Neural cell (in vitro differentiated cells): ENCODE measurements around the gene AP3B2. TPM values are rescaled to one million over a fixed set of nuclear protein-coding genes. Genes with fewer than 3 reads are reported as not detected.

Source experiments
- H2AFZ ChIP-seq: fragments of 200-600, 300-800 bp; sonication (generic), shearing (Covaris generic); 2 replicates; pipeline ENCODE4 v1.6.0; 2014; ENCODE audit warnings: low read depth, mild to moderate bottlenecking, antibody characterized with exemption, low read length, moderate library complexity
- H3F3A ChIP-seq: fragments of 200-600 bp; shearing (Covaris generic); 2 replicates; pipeline ENCODE4 v1.6.1; 2016; ENCODE audit warnings: mild to moderate bottlenecking, moderate library complexity, mixed read lengths, antibody characterized with exemption, low read length; ENCODE audit not compliant: insufficient read depth, poor library complexity, severe bottlenecking
- H3K27ac ChIP-seq: fragments of 200-600, 300-800 bp; sonication (generic), shearing (Covaris generic); 2 replicates; pipeline ENCODE4 v1.5.1; 2014; ENCODE audit warnings: mild to moderate bottlenecking, low read length, moderate library complexity
- H3K27me3 ChIP-seq: fragments of 300-800, 200-600 bp; sonication (generic), shearing (Covaris generic); 2 replicates; pipeline ENCODE4 v1.6.0; 2014; ENCODE audit warnings: mild to moderate bottlenecking, low read depth, low read length, moderate library complexity; ENCODE audit not compliant: insufficient read depth
- H3K36me3 ChIP-seq: fragments of 300-800, 200-600 bp; sonication (generic), shearing (Covaris generic); 2 replicates; pipeline ENCODE4 v1.5.1; 2014; ENCODE audit warnings: mild to moderate bottlenecking, antibody characterized with exemption, low read length, moderate library complexity; ENCODE audit not compliant: insufficient read depth
- H3K4me2 ChIP-seq: fragments of 300-800, 200-600 bp; sonication (generic), shearing (Covaris generic); 2 replicates; pipeline ENCODE4 v1.6.0; 2014; ENCODE audit warnings: mild to moderate bottlenecking, low read length
- H3K4me3 ChIP-seq: fragments of 300-800, 200-600 bp; sonication (generic), shearing (Covaris generic); 2 replicates; pipeline ENCODE4 v1.5.1; 2014; ENCODE audit warnings: mild to moderate bottlenecking, low read length, moderate library complexity
- H3K79me2 ChIP-seq: fragments of 200-600 bp; shearing (Covaris generic); replicated peaks from 2 replicates; pipeline ENCODE4 v1.6.0; 2014; ENCODE audit warnings: mild to moderate bottlenecking, low read length, moderate library complexity; ENCODE audit not compliant: insufficient read depth
- H3K9ac ChIP-seq: fragments of 300-800, 200-600 bp; sonication (generic), shearing (Covaris generic); 2 replicates; pipeline ENCODE4 v1.6.1; 2016; ENCODE audit warnings: mild to moderate bottlenecking, low read length, mixed read lengths
- H3K9me2 ChIP-seq: fragments of 200-600 bp; shearing (Covaris generic); 2 replicates; pipeline ENCODE4 v1.6.1; 2016; ENCODE audit warnings: mild to moderate bottlenecking, low read length, mixed read lengths; ENCODE audit not compliant: insufficient read depth
- H3K9me3 ChIP-seq: fragments of 200-600, 300-800 bp; sonication (generic), shearing (Covaris generic); 2 replicates; pipeline ENCODE4 v1.6.1; 2016; ENCODE audit warnings: mild to moderate bottlenecking, mixed run types, low read length, moderate library complexity, mixed read lengths
- H4K20me1 ChIP-seq: fragments of 200-600 bp; shearing (Covaris generic); 2 replicates; pipeline ENCODE4 v1.6.1; 2016; ENCODE audit warnings: mild to moderate bottlenecking, mixed run types; ENCODE audit not compliant: insufficient read depth
- EP300 ChIP-seq: fragments of 450-650 bp; conservative IDR thresholded peaks from 2 replicates; pipeline ENCODE4 v1.6.1; 2014; ENCODE audit warnings: antibody characterized with exemption, mild to moderate bottlenecking, moderate library complexity; ENCODE audit not compliant: poor library complexity, severe bottlenecking
- EZH2 ChIP-seq: fragments of 200-600, 300-800 bp; shearing (Covaris generic), sonication (generic); IDR thresholded peaks from 2 replicates; pipeline ENCODE4 v1.6.1; 2014; ENCODE audit warnings: antibody characterized with exemption, low read length, borderline replicate concordance, mild to moderate bottlenecking; ENCODE audit not compliant: insufficient read depth, poor library complexity, severe bottlenecking
- MXI1 ChIP-seq: fragments of 450-650 bp; conservative IDR thresholded peaks from 2 replicates; pipeline ENCODE4 v1.6.1; 2014; ENCODE audit warnings: antibody characterized with exemption, mild to moderate bottlenecking; ENCODE audit not compliant: poor library complexity, severe bottlenecking
- POLR2AphosphoS5 ChIP-seq: IDR thresholded peaks from 2 replicates; pipeline ENCODE4 v1.6.1; 2012
- RAD21 ChIP-seq: fragments of 450-650 bp; conservative IDR thresholded peaks from 2 replicates; pipeline ENCODE4 v1.6.1; 2014; ENCODE audit warnings: antibody characterized with exemption, mild to moderate bottlenecking, moderate library complexity
- SMC3 ChIP-seq: fragments of 450-650 bp; conservative IDR thresholded peaks from 2 replicates; pipeline ENCODE4 v1.6.1; 2014; ENCODE audit warnings: antibody characterized with exemption, mild to moderate bottlenecking, moderate library complexity; ENCODE audit not compliant: poor library complexity
- TAF1 ChIP-seq: IDR thresholded peaks from 2 replicates; pipeline ENCODE4 v1.6.1; 2012; ENCODE audit warnings: low read depth
- polyA plus RNA-seq: library from polyadenylated mRNA; depleted of rRNA; stranded (reverse); fragments of >200 nt; gene quantifications from 2 replicates; pipeline ENCODE4 v1.2.3, GENCODE V29; 2014
- TF ChIP-seq, protein P1 (sequence below): IDR thresholded peaks from 2 replicates; pipeline ENCODE4 v1.6.1; 2012; ENCODE audit warnings: borderline replicate concordance

The AP3B2 gene
- polyA plus RNA-seq, 1 donor from 2014 or later = 81.9 TPM

DNA sequence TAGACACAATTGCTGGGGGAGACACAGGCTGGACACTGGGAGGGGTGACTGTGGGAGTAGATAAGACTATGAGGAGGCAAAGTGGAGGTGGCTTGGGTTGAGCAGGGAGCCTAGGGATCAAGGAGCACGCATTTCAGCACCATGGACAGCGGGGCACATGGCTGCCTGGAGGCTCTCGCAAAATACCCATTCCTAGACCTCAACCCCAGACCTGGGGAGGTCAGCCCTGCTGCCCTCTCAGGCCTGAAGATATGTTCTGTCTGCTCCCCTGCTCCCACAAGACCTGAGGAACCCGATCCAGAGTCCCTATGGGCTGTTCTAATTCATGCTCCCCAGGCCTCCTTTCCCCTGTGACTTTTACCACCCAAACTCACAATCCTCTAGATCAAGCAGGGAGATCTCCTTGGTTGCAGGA is 46.5 kb downstream of the AP3B2 start:
- H3K9ac ChIP-seq = no peak overlapping the region
- no peaks in the 10 kb centered on the region for H3F3A ChIP-seq
- H3K4me2 ChIP-seq = no peak overlapping the region
- no peaks in the 10 kb centered on the region for H3K36me3 ChIP-seq
- H3K27ac ChIP-seq = no peak overlapping the region
- H3K9me3 ChIP-seq = no peaks in the 10 kb centered on the region
- H3K9me2 ChIP-seq = no peaks in the 10 kb centered on the region
- no peaks in the 10 kb centered on the region for H3K27me3 ChIP-seq
- H3K79me2 ChIP-seq = no peaks in the 10 kb centered on the region
- no peak overlapping the region for H3K4me3 ChIP-seq
- H4K20me1 ChIP-seq = no peaks in the 10 kb centered on the region
- no peak for TF ChIP-seq MXI1
- TF ChIP-seq, protein P1, sequence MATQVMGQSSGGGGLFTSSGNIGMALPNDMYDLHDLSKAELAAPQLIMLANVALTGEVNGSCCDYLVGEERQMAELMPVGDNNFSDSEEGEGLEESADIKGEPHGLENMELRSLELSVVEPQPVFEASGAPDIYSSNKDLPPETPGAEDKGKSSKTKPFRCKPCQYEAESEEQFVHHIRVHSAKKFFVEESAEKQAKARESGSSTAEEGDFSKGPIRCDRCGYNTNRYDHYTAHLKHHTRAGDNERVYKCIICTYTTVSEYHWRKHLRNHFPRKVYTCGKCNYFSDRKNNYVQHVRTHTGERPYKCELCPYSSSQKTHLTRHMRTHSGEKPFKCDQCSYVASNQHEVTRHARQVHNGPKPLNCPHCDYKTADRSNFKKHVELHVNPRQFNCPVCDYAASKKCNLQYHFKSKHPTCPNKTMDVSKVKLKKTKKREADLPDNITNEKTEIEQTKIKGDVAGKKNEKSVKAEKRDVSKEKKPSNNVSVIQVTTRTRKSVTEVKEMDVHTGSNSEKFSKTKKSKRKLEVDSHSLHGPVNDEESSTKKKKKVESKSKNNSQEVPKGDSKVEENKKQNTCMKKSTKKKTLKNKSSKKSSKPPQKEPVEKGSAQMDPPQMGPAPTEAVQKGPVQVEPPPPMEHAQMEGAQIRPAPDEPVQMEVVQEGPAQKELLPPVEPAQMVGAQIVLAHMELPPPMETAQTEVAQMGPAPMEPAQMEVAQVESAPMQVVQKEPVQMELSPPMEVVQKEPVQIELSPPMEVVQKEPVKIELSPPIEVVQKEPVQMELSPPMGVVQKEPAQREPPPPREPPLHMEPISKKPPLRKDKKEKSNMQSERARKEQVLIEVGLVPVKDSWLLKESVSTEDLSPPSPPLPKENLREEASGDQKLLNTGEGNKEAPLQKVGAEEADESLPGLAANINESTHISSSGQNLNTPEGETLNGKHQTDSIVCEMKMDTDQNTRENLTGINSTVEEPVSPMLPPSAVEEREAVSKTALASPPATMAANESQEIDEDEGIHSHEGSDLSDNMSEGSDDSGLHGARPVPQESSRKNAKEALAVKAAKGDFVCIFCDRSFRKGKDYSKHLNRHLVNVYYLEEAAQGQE = peak; percentile 61
- H2AFZ ChIP-seq = no peak overlapping the region

DNA sequence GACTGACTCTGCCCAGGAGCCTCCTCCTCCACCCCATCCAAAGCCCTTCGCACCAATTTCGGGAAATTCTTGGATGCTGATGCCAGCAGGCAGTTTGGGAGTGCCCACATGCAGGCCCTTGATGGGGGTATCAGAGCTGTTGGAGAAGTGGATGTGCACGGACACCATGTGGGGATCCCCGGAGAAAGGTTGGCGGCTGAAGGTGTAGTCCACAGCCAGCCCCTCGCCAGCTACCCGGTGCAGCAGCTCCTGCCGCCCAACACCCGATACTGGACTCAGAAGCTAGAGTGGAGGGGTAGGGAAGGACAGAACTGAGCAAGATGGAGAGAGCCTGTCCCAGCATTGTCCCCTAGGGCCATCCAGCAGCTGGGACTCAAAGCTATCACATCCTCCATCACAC is 47.0 kb downstream of the AP3B2 start:
- Histone ChIP-seq H3K9me3 (no peaks in the 10 kb centered on the region), H3K79me2 (no peaks in the 10 kb centered on the region), H3K27me3 (no peaks in the 10 kb centered on the region), H3K9me2 (no peaks in the 10 kb centered on the region), H3K4me3 (no peak overlapping the region), H3K27ac (no peak overlapping the region), H4K20me1 (no peaks in the 10 kb centered on the region), H3K36me3 (no peaks in the 10 kb centered on the region), H3K4me2 (no peak overlapping the region), H3K9ac (no peak overlapping the region), H2AFZ (no peak overlapping the region), H3F3A (no peaks in the 10 kb centered on the region)
- TF ChIP-seq SMC3 = no peak
- no peak for TF ChIP-seq TAF1
- no peak for TF ChIP-seq EZH2
- no peak for TF ChIP-seq POLR2AphosphoS5
- no peak for TF ChIP-seq MXI1
- TF ChIP-seq RAD21 = no peak

DNA sequence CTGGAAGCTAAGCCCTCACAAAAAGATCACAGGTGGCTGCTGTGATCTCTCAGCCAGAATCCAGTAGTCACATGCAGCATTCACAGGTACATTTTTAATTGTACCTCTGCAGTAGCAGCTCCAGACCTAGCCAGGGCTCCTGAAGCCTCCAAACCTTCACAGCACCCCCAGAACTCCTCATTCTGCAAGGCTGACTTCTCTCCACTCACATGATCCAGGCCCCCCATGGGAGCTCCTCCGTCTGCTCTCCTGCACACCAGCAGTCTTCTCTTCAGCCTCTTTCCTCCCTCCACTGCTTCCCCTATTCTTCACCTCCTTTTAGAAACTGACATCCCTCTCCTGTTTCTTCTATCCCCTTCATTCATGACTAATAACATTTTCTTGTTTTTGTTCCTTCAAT is 49.3 kb downstream of the AP3B2 start:
- H3K79me2 ChIP-seq = no peaks in the 10 kb centered on the region
- no peak overlapping the region for H3K4me2 ChIP-seq
- no peak overlapping the region for H3K4me3 ChIP-seq
- no peaks in the 10 kb centered on the region for H3K27me3 ChIP-seq
- TF ChIP-seq, protein P1 = no peak
- TF ChIP-seq EP300 (no peak), EZH2 (no peak)
- no peaks in the 10 kb centered on the region for H4K20me1 ChIP-seq
- H3F3A ChIP-seq = no peaks in the 10 kb centered on the region
- no peaks in the 10 kb centered on the region for H3K9me2 ChIP-seq
- no peak overlapping the region for H2AFZ ChIP-seq
- no peaks in the 10 kb centered on the region for H3K9me3 ChIP-seq
- no peak overlapping the region for H3K27ac ChIP-seq
- no peak overlapping the region for H3K9ac ChIP-seq
- H3K36me3 ChIP-seq = no peaks in the 10 kb centered on the region
